SJCRH30 (cell line): ENCODE measurements around the gene HS3ST4. TPM values are rescaled to one million over a fixed set of nuclear protein-coding genes. Genes with fewer than 3 reads are reported as not detected.

ENCODE experiments used
- DNase-seq, 2 experiments: peaks; one replicate each; pipeline ENCODE4 v3.0.0-alpha.2; 2015 to 2020
- H3K27ac ChIP-seq: fragments of 250-450 bp; sonication (Bioruptor Pico); 2 replicates; pipeline ENCODE4 v1.5.1; 2020; ENCODE audit warnings: mild to moderate bottlenecking, moderate library complexity
- H3K27me3 ChIP-seq: fragments of 250-450 bp; sonication (Bioruptor Pico); 2 replicates; pipeline ENCODE4 v1.5.1; 2020; ENCODE audit warnings: mild to moderate bottlenecking, moderate library complexity
- H3K36me3 ChIP-seq: fragments of 250-450 bp; sonication (Bioruptor Pico); 2 replicates; pipeline ENCODE4 v1.5.1; 2020; ENCODE audit warnings: mild to moderate bottlenecking, moderate library complexity
- H3K4me1 ChIP-seq: fragments of 250-450 bp; sonication (Bioruptor Pico); 2 replicates; pipeline ENCODE4 v1.5.1; 2020; ENCODE audit warnings: mild to moderate bottlenecking, moderate library complexity
- H3K4me3 ChIP-seq: fragments of 250-450 bp; sonication (Bioruptor Pico); 2 replicates; pipeline ENCODE4 v1.5.1; 2020; ENCODE audit warnings: mild to moderate bottlenecking, moderate library complexity
- H3K9me3 ChIP-seq: fragments of 250-450 bp; sonication (Bioruptor Pico); replicated peaks from 2 replicates; pipeline ENCODE4 v1.5.1; 2020; ENCODE audit warnings: mild to moderate bottlenecking, moderate library complexity
- total RNA-seq: library from RNA; depleted of rRNA; stranded (reverse); fragments of >200 nt; shearing (Covaris generic); gene quantifications from 2 replicates; pipeline ENCODE4 v1.2.3, GENCODE V29; 2014; rRNA removed

The HS3ST4 gene
- total RNA-seq: not detected in 2 replicates

DNA sequence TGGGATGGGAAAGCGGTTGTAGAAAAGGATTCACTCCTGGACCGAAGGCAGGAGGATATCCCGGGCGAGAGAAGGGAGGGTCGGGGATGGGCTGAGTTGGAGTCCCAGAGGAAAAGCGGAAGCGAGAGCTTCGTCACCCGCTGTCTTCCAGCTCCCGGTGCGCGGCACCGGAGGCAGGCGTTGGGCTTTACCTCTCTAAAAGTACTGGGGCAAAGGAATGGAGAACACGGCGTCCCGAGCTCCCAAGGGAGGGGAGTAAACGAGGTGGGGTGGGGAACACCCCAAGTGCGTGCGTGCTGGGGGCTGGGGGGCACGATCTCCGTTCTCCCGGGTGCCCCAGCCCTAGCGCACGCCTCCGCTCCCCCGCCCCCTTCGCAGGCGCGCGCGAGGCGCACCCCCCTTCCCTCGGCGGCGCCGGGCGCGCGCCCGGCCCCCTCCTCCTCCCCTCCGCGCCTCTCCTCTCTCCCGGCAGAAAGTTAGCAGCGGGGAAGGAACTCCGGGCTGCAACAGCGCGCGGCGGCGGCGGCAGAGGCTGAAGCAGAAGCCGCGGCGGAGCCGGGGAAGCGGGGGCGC is at the start of gene HS3ST4:
HS3ST4 (plus strand) TSS at position 441 of the 573 bp plus-strand sequence.
- no peaks in the 10 kb centered on the region for H3K27me3 ChIP-seq
- H3K36me3 ChIP-seq: no peaks in the 10 kb centered on the region
- H3K27ac ChIP-seq: no peak within 1 kb of the TSS
- no peaks in the 10 kb centered on the region for H3K4me1 ChIP-seq
- H3K9me3 ChIP-seq: no peaks in the 10 kb centered on the region
- H3K4me3 ChIP-seq: no peak within 1 kb of the TSS
- no peak for DNase-seq

DNA sequence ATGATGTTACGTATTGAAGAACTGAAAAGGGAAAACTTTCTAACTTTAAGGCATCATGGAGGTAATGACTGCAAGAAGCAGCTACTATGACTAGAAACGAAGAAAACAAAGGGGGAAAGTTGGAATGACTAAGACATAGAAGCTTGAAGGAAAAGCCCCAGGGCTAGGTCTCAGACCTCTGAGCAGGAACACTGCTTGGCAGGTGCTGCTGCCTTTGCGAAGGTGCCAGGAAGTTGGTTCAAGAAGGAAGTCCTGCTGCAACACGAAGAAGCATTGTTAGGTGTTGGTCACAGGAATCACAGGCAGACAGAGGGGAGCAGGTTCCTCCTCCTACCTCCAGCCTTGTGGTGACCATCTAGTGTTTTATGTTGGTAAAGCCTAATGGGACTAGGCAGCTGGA is 48.1 kb upstream of the HS3ST4 start:
- no peak overlapping the region for H3K27ac ChIP-seq
- no peaks in the 10 kb centered on the region for H3K4me1 ChIP-seq
- H3K27me3 ChIP-seq: no peaks in the 10 kb centered on the region
- no peaks in the 10 kb centered on the region for H3K36me3 ChIP-seq
- no peak for DNase-seq
- H3K9me3 ChIP-seq: no peaks in the 10 kb centered on the region
- no peak overlapping the region for H3K4me3 ChIP-seq

DNA sequence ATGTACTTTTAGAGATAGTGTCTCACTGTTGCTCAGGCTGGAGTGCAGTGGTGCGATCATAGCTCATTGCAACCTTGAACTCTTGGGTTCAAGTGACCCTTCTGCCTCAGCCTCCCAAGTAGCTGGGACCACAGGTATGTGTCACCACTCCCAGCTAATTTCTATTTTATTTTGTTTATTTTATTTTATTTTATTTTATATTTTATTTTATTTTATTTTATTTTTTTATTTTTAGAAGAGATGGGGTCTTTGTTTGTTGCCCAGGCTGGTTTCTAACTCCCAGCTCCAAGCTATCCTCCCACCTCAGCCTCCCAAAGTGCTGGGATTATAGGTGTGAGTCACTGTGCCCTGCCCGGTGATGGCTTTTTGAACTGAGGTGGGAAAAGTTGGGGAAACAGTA is 35.1 kb upstream of the HS3ST4 start:
- no peaks in the 10 kb centered on the region for H3K27me3 ChIP-seq
- H3K4me1 ChIP-seq: no peaks in the 10 kb centered on the region
- no peaks in the 10 kb centered on the region for H3K36me3 ChIP-seq
- no peak overlapping the region for H3K27ac ChIP-seq
- no peak for DNase-seq
- no peaks in the 10 kb centered on the region for H3K9me3 ChIP-seq
- no peak overlapping the region for H3K4me3 ChIP-seq

DNA sequence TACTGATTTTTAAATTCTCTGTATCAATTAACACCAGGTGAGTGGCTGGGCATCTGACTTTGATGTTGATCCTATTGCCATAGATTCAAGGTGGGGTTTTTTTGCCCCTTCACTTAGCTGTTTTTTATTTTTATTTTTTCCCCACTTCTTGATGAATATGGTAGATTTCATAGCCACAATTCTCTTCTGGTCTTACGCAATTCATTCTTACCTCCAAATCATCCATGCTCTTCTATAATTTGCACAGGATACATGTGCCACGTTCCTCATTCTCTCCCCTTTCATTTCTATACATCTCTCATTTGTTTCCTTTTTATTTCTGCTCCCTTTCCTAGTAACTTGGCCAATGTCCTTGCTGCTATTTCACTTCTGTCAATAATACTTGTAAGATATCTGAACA is 14.9 kb upstream of the HS3ST4 start:
- H3K27me3 ChIP-seq: no peaks in the 10 kb centered on the region
- DNase-seq: no peak
- H3K9me3 ChIP-seq: no peaks in the 10 kb centered on the region
- no peak overlapping the region for H3K4me3 ChIP-seq
- no peak overlapping the region for H3K27ac ChIP-seq
- H3K36me3 ChIP-seq: no peaks in the 10 kb centered on the region
- no peaks in the 10 kb centered on the region for H3K4me1 ChIP-seq

DNA sequence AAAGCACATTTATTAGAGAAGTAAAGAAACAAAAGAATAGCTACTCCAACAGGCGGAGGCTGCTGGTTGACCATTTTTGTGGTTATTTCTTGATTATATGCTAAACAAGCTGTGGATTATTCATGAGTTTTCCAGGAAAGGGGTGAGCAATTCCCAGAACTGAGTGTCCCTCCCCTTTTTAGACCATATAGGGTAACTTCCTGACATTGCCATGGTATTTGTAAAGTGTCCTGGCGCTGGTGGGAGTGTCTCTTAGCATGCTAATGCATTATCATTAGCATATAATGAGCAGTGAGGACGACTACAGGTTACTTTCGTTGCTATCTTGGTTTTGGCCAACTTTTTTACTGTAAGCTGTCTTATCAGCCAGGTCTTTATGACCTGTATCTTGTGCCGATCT is 12.2 kb upstream of the HS3ST4 start:
- DNase-seq: no peak
- H3K4me3 ChIP-seq: no peak overlapping the region
- no peaks in the 10 kb centered on the region for H3K9me3 ChIP-seq
- no peaks in the 10 kb centered on the region for H3K4me1 ChIP-seq
- H3K27ac ChIP-seq: no peak overlapping the region
- no peaks in the 10 kb centered on the region for H3K27me3 ChIP-seq
- no peaks in the 10 kb centered on the region for H3K36me3 ChIP-seq

DNA sequence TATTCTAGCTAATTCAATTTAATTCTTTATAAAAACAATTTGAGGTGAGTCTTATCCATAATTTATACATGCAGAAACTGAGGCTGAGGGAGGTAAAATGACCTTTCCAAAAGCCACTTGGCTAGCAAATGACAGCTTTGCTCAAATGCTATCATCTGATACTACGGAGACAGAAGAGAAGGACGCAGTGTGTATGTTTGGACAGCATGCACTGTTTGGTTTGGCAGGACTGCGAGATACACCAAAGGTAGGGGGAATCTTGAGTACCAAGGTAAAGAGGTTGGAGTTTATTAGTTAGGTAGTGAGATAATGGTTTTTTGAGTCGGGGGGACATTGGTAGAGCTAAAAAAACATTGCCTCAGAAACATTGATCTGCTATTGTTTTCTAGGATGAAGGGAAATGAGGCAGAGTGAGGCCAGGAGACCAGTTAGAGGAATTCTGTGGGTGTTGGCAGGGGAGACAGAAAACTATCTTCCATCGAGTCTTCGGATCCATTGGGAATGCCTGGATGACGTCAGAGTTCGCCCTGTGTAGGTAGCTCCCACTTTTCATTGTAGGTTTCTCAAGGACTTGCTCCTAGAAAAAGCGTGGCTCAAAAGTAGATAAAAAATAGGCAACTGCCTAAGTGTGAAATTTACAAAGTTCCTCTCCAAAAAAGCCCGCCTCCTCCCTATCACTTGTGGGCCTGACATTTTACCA is 2.5 kb upstream of the HS3ST4 start:
- Histone ChIP-seq H3K27ac (no peak overlapping the region), H3K9me3 (no peaks in the 10 kb centered on the region), H3K27me3 (peaks cover 4% of the 10 kb centered on the region; the same call in 1 of the 2 replicates), H3K4me3 (no peak overlapping the region), H3K4me1 (no peaks in the 10 kb centered on the region), H3K36me3 (no peaks in the 10 kb centered on the region)
- no peak for DNase-seq

DNA sequence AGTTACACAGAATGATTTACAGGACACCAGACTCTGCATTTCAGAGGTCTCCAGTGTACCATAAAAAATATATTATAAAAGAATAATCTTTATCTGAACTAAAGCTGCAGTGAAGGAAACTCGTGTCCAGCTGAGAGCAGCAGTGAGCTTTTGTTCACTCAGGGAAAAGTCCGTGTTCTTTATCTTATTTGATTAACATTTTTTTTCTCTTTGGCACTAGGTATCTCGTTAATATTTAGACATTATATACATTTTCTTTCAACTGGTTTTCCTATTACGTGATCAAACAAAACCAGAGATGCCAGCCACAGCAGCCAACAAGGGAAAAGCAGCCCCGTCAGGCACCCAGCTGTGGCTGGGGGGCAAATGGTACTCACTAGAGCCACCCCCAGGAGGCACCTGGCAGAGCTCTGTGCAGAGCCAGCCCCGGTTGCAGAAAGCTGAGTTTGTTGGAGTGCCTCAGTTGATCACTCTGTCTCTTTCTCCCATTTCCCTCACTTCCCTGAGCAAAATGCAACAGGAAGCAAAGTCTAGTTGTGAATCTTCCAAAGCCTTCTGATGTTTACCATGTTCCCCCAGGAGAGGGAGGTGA is 1.1 kb upstream of the HS3ST4 start:
- no peak overlapping the region for H3K27ac ChIP-seq
- peaks cover 4% of the 10 kb centered on the region; the same call in 1 of the 2 replicates for H3K27me3 ChIP-seq
- no peak for DNase-seq
- no peaks in the 10 kb centered on the region for H3K9me3 ChIP-seq
- no peaks in the 10 kb centered on the region for H3K36me3 ChIP-seq
- H3K4me3 ChIP-seq: no peak overlapping the region
- no peaks in the 10 kb centered on the region for H3K4me1 ChIP-seq

DNA sequence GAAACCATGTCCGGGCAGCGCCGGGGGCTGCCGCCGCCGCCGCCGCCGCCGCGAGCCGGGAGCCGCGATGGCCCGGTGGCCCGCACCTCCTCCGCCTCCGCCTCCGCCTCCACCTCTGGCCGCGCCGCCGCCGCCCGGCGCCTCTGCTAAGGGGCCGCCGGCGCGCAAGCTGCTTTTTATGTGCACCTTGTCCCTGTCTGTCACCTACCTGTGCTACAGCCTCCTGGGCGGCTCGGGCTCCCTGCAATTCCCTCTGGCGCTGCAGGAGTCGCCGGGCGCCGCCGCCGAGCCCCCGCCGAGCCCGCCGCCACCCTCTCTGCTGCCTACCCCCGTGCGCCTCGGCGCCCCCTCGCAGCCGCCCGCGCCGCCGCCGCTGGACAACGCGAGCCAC is 587 bp downstream of the HS3ST4 start:
- no peak for DNase-seq
- H3K27ac ChIP-seq: no peak overlapping the region
- no peaks in the 10 kb centered on the region for H3K9me3 ChIP-seq
- no peaks in the 10 kb centered on the region for H3K27me3 ChIP-seq
- H3K4me1 ChIP-seq: no peaks in the 10 kb centered on the region
- H3K36me3 ChIP-seq: no peaks in the 10 kb centered on the region
- no peak overlapping the region for H3K4me3 ChIP-seq

DNA sequence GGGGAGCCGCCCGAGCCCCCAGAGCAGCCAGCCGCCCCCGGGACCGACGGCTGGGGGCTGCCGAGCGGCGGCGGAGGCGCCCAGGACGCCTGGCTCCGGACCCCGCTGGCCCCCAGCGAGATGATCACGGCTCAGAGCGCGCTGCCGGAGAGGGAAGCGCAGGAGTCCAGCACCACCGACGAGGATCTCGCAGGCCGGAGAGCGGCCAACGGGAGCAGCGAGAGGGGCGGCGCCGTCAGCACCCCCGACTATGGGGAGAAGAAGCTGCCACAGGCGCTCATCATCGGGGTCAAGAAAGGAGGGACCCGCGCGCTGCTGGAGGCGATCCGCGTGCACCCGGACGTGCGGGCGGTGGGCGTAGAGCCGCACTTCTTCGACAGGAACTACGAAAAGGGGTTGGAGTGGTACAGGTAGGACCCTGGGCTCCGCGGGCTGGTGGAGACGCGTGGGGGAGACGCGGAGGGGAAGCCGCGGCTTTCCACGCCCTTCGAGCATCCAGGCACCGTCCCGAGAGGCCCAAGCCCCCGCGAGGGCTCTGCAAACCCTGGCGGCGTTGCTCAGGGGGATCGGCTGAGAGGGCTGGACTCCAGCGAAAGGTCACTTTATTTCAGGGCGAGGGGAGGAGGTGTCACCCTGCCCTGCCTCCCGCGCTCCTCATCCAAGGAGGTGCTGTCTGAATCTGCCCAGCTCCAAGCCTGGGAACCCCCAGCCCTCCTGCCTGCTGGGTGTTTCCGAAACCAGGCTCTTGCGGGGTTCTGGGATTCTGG is 1.2 kb downstream of the HS3ST4 start:
- Histone ChIP-seq H3K4me3 (no peak overlapping the region), H3K9me3 (no peaks in the 10 kb centered on the region), H3K4me1 (no peaks in the 10 kb centered on the region), H3K27me3 (no peaks in the 10 kb centered on the region), H3K27ac (no peak overlapping the region), H3K36me3 (no peaks in the 10 kb centered on the region)
- no peak for DNase-seq

DNA sequence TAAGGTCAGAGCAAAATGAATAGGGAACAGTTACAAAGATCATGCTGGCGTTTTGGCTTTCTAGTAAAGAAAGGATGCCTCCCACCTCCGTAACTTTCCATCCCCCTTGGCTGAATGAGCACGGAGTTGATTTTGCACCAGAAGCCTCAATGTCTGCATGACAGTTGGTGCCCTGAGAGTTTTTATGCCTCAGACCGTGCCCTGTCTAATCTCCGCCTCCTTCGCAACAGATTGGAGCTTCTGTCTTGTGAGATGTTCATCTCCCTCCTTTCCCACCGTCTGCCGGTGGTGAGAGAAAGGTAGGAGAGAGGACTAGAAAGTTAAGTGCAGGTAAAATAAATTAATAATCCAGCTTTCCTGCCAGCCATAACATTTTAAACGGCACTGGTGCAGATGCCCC is 1.9 kb downstream of the HS3ST4 start:
- H3K9me3 ChIP-seq: no peaks in the 10 kb centered on the region
- H3K4me1 ChIP-seq: no peaks in the 10 kb centered on the region
- H3K27ac ChIP-seq: no peak overlapping the region
- H3K36me3 ChIP-seq: no peaks in the 10 kb centered on the region
- no peak overlapping the region for H3K4me3 ChIP-seq
- H3K27me3 ChIP-seq: no peaks in the 10 kb centered on the region
- no peak for DNase-seq

DNA sequence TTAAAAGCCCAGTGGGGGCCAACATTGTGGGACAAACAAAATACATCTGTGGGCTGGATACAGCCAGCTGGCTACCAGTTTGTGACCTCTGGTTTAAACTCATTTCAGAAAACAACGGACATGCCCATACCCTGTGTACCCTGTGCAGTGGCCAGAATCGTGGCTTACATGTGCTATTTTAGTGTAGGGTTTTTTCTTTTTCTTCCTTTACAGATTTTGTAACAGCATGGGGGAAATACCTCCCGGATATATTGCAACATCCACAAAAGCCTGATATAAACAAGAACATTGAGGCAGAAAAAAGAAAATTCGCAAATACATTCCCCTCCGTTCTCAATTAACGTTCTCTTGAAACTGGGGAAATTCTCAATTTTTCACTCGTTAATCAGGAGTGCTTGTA is 7.3 kb downstream of the HS3ST4 start:
- Histone ChIP-seq H3K27ac (no peak overlapping the region), H3K4me1 (no peaks in the 10 kb centered on the region), H3K36me3 (no peaks in the 10 kb centered on the region), H3K9me3 (no peaks in the 10 kb centered on the region), H3K4me3 (no peak overlapping the region), H3K27me3 (no peaks in the 10 kb centered on the region)
- no peak for DNase-seq

DNA sequence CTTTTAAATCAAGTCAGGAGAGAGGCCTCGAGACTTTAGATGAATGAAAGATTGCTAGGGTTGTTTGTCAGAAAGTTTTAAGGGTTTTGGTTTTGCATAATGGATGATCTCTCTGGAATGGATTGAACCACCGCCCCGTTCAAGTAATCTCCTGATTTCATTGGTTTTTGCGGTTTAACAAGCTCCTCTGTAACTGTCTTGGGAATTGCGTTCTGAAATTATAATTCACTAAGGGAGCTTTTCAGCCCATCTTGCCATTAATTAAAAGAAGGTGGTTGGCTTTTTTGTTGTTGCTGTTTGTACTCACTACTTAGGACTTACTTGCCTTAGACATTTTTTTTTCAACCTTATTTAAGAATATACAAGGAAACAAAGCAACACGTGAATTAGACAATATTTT is 8.8 kb downstream of the HS3ST4 start:
- Histone ChIP-seq H3K9me3 (no peaks in the 10 kb centered on the region), H3K36me3 (no peaks in the 10 kb centered on the region), H3K4me1 (no peaks in the 10 kb centered on the region), H3K27ac (no peak overlapping the region), H3K4me3 (no peak overlapping the region), H3K27me3 (no peaks in the 10 kb centered on the region)
- no peak for DNase-seq

DNA sequence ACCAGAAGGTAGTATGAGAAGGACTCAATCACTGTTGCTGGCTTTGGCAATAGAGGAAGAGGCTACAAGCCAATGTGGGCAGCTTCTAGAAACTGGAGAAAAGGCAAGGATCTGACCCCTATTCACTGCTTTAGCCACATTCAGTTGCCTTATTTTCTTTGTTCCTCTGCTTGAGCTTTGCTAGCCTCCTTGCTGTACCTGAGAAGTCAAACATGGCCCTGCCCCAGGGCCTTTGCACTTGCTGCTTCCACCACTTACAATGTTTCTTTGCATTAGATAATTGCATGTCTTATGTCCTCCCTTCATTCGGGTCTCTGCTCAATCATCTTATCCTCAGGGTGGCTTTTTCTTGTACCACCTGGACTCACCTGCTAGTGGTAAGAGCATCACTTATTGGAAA is 15.8 kb downstream of the HS3ST4 start:
- Histone ChIP-seq H3K27me3 (no peaks in the 10 kb centered on the region), H3K36me3 (no peaks in the 10 kb centered on the region), H3K4me1 (no peaks in the 10 kb centered on the region), H3K9me3 (no peaks in the 10 kb centered on the region), H3K27ac (no peak overlapping the region), H3K4me3 (no peak overlapping the region)
- no peak for DNase-seq

DNA sequence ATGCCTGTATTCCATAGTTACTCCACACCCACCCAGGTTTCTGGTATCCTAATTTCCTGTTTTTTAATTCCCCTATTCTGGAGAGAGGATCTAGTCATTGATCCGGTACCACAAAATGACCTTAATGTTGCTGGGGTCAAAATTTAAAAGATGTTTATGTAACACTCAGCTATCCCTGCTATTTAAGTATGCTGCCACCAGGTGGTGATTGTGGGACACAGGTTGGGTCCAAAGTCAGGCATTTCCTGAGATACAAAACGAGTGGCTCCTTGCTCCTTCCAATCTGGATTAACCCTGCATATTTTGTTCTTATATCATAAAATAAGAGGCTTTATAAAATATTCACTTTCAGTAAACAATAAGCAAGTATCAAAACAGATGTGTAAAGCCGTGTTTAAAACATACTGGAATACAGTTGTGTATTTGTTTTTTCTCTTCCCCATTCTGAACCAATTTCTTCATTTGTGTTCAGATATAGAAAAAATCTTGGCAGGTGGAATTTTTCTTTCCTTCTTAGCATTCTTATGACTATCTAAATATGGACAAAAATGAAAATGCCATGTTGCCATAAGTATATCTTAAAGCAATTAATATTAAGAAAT is 16.3 kb downstream of the HS3ST4 start:
- DNase-seq: peak; percentile 13 to 29
- Histone ChIP-seq H3K27me3 (no peaks in the 10 kb centered on the region), H3K27ac (no peak overlapping the region), H3K4me3 (no peak overlapping the region), H3K4me1 (no peaks in the 10 kb centered on the region), H3K9me3 (no peaks in the 10 kb centered on the region), H3K36me3 (no peaks in the 10 kb centered on the region)

DNA sequence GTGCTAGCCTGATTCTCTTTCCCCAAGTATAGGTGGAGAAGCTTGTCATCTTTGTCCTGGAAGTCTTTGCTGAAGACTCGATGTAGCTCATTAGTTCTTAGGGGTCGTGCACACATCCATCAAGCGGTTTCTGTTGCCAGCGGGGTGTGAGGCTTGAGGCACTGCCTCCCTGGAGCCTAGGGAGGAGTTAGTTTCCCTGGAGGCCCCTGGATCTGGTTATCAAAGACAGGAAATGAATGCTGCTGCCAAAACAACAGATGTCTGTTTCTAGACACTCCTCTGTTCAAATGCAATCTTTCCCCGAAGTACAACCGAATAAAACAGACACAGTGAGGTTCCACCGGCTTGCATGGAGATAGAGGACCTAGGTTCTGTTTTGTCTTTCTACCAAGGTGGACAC is 17.5 kb downstream of the HS3ST4 start:
- peak in 1 of 2 experiments; percentile 3 for DNase-seq
- Histone ChIP-seq H3K27ac (no peak overlapping the region), H3K9me3 (no peaks in the 10 kb centered on the region), H3K4me1 (no peaks in the 10 kb centered on the region), H3K27me3 (no peaks in the 10 kb centered on the region), H3K4me3 (no peak overlapping the region), H3K36me3 (no peaks in the 10 kb centered on the region)
